NCI-H1105 treated with DMSO at 0.1 percent for 48 hours (cell line): Measurements from ENCODE around the gene PRF1.

Experiments
- DNase-seq: peaks from one replicate; lab custom pipeline; 2025; lab: John Stamatoyannopoulos, UW

Gene PRF1

GRCh38 chr10:70576803-70577517 lies 25.6 kb downstream of the PRF1 start:
- no peak for DNase-seq

GRCh38 chr10:70575874-70576802 lies 26.4 kb downstream of the PRF1 start:
- DNase-seq = peak; percentile 17

GRCh38 chr10:70575486-70575873 lies 27.1 kb downstream of the PRF1 start:
- no peak for DNase-seq

GRCh38 chr10:70573599-70574506 lies 28.7 kb downstream of the PRF1 start:
- DNase-seq = no peak

- DNase-seq = no peak
Measured at GRCh38 chr10:70571636-70572439, 30.7 kb downstream of the PRF1 start.

- DNase-seq = no peak
Measured at GRCh38 chr10:70571236-70571635, 31.3 kb downstream of the PRF1 start.

GRCh38 chr10:70568781-70569495 lies 33.6 kb downstream of the PRF1 start:
- DNase-seq = no peak

- no peak for DNase-seq
Measured at GRCh38 chr10:70568113-70568512, 34.4 kb downstream of the PRF1 start.

- no peak for DNase-seq
Measured at GRCh38 chr10:70567603-70568002, 34.9 kb downstream of the PRF1 start.

GRCh38 chr10:70566515-70567290 lies 35.8 kb downstream of the PRF1 start:
- no peak for DNase-seq

GRCh38 chr10:70565556-70566514 lies 36.7 kb downstream of the PRF1 start:
- no peak for DNase-seq

GRCh38 chr10:70564901-70565351 lies 37.6 kb downstream of the PRF1 start:
- no peak for DNase-seq

- DNase-seq = no peak
Measured at GRCh38 chr10:70564113-70564725, 38.3 kb downstream of the PRF1 start.

GRCh38 chr10:70563230-70563629 lies 39.3 kb downstream of the PRF1 start:
- no peak for DNase-seq

- no peak for DNase-seq
Measured at GRCh38 chr10:70562036-70562755, 40.3 kb downstream of the PRF1 start.

- no peak for DNase-seq
Measured at GRCh38 chr10:70561558-70561957, 41.0 kb downstream of the PRF1 start.

- DNase-seq = no peak
Measured at GRCh38 chr10:70561070-70561469, 41.5 kb downstream of the PRF1 start.
